A172 (cell line): ENCODE measurements around the gene SELENOW. TPM values are rescaled to one million over a fixed set of nuclear protein-coding genes. Genes with fewer than 3 reads are reported as not detected.
A peak's percentile ranks its signal among the peaks of the same experiment; 100 is the strongest.
"Not testable (repeated sequence)": the region's sequence is repeated elsewhere in the genome, so short reads cannot be mapped to it uniquely, and the experiment has no call there.

Experiments used
- DNase-seq: peaks from one replicate; pipeline ENCODE4 v3.0.0-alpha.2; 2015; ENCODE audit warnings: low spot score
- total RNA-seq: library from RNA; depleted of rRNA; stranded (reverse); fragments of >200 nt; shearing (Covaris generic); gene quantifications from 2 replicates; pipeline ENCODE4 v1.2.3, GENCODE V29; 2014

Gene SELENOW
- total RNA-seq, 1 experiment from 2014 or later: 152 TPM

DNA sequence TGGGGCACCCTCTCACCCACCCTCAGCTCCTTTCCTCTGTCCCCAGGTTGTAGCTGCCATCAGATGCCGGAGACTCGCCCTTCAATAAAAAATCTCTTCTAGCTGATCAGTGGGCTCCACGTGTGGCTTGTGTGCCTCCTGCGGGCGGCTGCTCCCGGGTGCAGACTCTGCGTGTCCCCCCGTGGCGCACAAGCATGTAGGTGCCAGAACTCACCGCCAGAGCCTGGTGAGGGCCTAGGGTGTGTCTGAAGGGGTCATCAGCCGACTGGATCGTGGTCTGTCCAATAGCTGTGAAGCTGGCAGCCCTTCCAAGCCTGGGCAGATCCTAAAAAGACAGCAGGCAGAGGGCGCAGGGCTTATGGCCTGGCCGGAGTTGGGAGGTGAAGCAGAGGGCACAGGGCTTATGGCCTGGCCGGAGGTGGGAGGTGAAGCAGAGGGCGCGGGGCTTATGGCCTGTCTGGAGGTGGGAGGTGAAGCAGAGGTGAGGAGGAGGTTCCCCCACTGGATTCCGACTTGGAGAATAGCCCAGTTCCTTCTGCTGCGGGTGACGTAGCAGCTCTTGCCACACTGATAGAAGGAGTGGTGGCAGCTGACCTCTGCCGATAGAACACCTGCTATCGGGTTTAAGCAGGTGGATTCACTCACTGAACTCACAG lies 21.4 kb upstream of the SELENOW start:
- no peak for DNase-seq

GRCh38 chr19:47757617-47758442 lies 20.7 kb upstream of the SELENOW start:
- DNase-seq: no peak

DNA sequence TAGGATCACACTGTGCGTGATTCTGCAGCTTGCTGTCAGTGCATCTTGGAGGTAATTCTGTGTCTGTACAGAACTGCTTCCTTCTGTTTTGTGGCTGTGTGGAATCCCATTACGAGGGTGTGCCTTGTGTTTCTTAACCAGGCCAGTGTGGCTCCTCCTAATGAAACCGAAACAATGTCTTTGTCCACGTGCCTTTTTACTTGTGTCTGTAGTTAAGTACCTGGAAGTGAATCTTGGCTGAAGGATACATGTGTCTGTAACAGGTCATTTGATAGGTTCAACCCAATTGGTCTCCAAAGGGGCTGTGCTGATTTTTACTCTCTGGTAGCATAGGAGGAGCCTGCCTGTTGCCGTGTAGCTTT lies 20.1 kb upstream of the SELENOW start:
- DNase-seq: no peak

DNA sequence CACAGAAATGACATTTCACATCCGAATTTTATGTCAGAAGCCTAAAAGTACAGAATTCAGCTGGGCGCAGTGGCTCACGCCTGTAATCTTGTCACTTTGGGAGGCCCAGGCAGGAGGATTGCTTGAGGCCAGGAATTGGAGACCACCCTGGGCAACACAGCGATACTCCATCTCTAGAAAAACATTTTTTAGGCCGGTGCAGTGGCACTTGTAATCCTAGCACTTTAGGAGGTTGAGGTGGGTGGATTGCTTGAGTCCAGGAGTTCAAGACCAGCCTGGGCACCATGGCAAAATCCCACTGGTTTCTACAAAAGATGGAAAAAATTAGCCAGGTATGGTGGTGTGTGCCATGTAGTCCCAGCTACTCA lies 17.9 kb upstream of the SELENOW start:
- no peak for DNase-seq

DNA sequence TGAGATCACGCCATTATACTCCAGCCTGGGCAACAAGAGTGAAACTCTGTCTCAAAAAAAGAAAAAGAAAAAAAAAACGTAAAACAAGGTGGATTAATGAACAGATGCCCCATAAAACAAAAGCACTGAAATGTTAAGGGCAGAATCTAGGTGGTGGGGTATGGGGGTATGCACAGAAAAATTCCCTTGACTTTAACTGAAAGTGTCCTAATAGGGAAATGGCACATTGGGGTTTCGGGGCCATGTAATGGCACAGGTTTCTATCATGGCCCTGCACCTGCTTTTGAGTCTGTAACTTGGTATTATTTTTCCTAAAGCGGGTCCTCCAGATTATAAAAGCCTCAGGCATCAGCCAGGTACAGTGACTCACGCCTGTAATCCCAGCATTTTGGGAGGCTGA lies 16.9 kb upstream of the SELENOW start:
- DNase-seq: no peak

- no peak for DNase-seq
These were observed 16.4 kb upstream of the SELENOW start for GRCh38 chr19:47762151-47762550.

GRCh38 chr19:47762615-47763308 lies 15.7 kb upstream of the SELENOW start:
- no peak for DNase-seq

- not testable (repeated sequence) for DNase-seq
These were observed 13.8 kb upstream of the SELENOW start for GRCh38 chr19:47764705-47765104.

- DNase-seq: no peak
These were observed 12.8 kb upstream of the SELENOW start for GRCh38 chr19:47765523-47766358.

DNA sequence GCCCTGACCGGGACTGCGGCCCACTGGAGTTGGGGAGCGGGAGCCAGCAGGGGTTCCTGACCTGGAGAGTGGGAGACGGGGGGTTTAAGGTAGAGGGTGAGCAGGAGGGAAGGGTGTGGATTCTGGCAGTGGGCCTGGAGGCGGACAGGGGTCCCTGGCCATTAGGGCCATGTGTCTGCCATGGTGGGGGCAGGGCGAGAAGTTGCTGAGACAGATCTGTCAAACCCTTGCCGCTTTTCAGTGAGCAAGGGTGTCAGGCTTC lies 12.2 kb upstream of the SELENOW start:
- no peak for DNase-seq

DNA sequence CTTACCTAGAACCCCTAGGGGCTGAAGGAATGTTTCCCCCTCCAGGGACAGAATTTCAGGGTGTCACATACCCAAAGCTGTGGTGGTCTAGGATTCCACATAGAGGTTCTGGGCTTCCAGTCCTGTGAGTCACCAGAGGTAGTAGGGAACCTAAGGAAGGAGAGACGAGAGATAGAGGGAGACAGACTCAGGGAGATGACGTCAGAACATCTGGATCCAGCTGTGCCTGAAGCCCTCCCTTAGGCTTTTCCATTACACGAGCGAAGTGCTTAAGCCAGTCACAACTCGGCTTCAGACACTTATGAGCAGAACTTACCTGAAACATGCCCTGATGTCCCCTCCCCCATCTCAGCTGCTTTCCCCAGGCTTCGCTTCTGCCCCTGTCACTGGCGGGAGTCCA lies 11.8 kb upstream of the SELENOW start:
- no peak for DNase-seq

GRCh38 chr19:47767349-47767748 lies 11.2 kb upstream of the SELENOW start:
- DNase-seq: no peak

DNA sequence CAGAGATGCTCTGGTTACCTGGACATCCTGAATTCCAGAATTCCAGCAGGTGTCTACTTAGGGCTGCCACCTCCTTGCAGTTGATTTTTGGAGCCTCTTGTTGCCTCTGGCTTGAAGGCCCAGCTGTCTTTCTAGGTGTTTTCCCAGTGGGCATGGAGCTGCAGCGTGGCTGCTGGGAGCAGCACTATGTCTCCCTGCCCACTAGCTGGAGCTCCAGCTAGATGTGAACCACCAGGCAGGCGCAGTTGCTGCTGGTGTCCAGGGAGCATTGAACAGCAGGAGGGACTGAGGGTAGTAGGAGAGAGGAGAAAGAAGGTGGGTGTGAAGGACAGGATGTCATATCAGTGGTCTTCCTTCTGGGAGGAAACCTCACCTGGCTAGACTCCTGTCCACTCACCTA lies 9.9 kb upstream of the SELENOW start:
- DNase-seq: no peak

- no peak for DNase-seq
These were observed 9.0 kb upstream of the SELENOW start for GRCh38 chr19:47769534-47769933.

- not testable (repeated sequence) for DNase-seq
These were observed 7.2 kb upstream of the SELENOW start for GRCh38 chr19:47771291-47771690.

GRCh38 chr19:47776568-47776967 lies 1.9 kb upstream of the SELENOW start:
- peak; percentile 17 for DNase-seq

DNA sequence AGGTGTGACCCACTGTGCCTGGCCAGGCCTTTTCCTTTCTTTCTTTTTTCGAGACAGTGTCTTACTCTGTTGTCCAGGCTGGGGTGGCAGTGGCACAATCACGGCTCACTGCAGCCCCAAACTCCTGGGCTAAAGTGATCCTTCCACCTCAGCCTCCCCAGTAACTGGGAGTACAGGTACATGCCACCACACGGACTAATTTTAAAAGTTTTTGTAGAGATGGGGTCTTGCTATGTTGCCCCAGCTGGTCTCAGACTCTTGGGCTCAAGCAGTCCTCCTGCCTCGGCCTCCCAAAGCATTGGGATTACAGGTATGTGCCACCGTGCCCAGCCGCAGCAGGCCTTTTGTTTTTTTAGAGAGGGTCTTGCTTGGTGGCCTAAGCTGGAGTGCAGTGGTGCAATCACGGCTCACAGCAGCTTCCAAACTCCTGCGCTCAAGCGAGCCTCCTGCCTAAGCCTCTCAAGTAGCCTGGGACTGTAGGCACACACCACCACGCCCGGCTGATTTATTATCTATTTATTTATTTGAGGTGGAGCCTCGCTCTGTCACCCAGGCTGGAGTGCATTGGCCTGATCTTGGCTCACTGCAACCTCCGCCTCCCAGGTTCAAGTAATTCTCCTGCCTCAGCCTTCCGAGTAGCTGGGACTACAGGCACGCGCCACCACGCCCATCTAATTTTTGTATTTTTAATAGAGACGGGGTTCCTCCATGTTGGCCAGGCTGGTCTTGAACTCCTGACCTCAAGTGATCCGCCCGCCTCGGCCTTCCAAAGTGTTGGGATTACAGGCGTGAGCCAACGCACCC lies 1.1 kb upstream of the SELENOW start:
- DNase-seq: not testable (repeated sequence)

DNA sequence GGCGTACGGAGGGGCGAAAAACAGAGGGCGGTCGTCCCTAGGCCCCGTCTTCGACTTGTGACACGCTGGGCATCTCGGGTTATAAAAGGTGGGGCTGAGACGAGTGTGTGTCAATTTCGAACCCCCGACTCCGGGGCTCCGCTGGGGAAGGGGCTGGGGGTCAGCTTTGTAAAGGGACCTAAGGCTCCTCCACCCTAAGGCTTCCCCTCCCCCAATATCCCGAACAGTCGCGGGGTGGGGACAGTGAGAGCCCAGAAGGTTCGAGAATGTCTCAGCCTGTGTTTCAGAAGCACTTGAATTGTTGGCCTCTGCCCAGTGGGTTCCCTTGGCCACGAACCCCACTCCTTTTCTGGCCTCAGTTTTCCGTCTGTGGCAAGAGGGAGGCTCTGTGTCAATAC lies 450 bp downstream of the SELENOW start:
- no peak for DNase-seq

DNA sequence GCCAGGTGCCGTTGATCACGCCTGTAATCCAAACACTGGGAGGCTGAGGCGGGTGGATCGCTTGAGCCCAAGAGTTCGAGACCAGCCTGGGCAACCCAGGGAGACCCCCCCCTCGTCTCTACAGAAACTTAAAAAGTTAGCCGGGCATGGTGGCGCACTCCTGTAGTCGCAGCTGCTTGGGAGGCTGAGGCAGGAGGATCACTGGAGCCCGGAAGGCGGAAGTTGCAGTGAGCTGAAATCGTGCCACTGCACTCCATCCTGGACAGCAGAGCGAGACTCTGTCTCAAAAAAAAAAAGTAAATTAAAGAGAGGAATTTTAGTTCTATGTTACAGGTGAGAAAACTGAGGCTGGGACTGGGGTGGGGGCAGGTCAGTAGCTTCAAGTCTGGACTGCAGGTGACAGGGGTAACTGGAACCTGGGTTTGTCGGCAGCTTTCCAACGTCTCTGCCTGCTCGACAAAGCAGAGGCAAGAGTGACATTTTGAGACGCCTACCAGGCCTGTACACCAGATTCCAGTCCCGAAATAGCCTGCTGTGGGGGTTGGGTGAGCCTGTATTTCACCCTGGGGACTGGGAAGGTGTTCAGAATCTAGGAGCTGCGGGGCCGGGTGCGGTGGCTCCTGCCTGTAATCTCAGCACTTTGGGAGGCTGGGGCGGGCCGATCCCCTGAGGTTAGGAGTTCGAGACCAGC lies 1.2 kb downstream of the SELENOW start:
- no peak for DNase-seq

GRCh38 chr19:47780215-47780551 lies 1.7 kb downstream of the SELENOW start:
- DNase-seq: no peak
